SK-N-MC (cell line): ENCODE data around the gene CACNB4.

ENCODE experiments used
- EZH2 ChIP-seq: fragments of 200-600 bp; sonication (generic); IDR thresholded peaks from one replicate; pipeline ENCODE4 v1.6.1; 2017; ENCODE audit warnings: antibody characterized with exemption
- FOXP2 ChIP-seq: optimal IDR thresholded peaks from 2 replicates; pipeline ENCODE3; 2011; ENCODE audit warnings: mild to moderate bottlenecking, moderate library complexity; ENCODE audit not compliant: insufficient read depth; ENCODE audit errors: extremely low read length, control extremely low read depth
- POLR2AphosphoS5 ChIP-seq: IDR thresholded peaks from 2 replicates; pipeline ENCODE4 v1.6.1; 2012; ENCODE audit warnings: mild to moderate bottlenecking, low read depth, low read length, borderline replicate concordance

DNA sequence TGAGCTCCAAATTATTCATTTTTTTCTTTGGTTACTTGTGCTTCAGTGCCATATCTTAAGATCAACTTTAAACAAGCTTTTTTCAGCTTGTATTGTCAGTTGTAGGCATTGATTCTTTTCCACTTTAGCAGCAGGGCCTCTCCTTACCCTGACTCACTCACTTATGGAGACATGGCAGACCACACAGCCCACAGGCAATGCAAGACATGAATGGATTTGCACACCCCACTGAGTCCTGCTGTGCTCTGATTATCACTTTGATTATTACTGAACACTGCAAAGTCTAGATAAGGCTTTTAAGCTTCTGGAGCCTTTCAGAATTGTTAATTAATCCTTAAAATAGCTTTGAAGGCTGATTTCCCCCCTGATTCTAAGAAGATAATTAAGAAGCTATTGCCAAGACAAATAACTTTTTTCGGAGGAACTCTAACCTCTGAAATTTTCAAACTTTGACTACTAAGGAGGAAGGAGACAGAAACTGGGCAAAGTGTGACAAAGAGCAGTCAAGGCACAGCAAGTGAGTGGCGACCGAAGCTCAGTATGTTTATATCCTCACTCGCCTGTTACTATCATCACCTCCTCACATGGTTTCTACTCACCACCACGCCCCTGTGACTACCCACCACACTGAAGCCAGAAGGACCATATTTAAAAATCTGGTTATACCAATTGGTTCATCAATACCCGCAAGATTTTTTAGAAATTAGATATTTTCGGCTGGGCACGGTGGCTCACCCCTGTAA lies 43.3 kb downstream of the CACNB4 start:
- TF ChIP-seq EZH2 (no peak), POLR2AphosphoS5 (no peak), FOXP2 (no peak)
